Measurements from ENCODE around the gene RUSC1. TPM values are rescaled to one million over a fixed set of nuclear protein-coding genes. Genes with fewer than 3 reads are reported as not detected.

Gene RUSC1
- total RNA-seq, 1 experiment from 2014 or later = 48.4 TPM

GRCh38 chr1:155322953-155323728 lies 2.4 kb downstream of the RUSC1 start:
- TF ChIP-seq CTCF (IDR thresholded peaks at IDR 0.05; ENCODE audit: unreplicated experiment) = peak; percentile 98
- CTCF ChIA-PET = interaction anchor here (0.6 to 3.4 kb wide), 19 partner anchors 15 to 680 kb away, joined by 3 to 44 read pairs (median 6); partner anchors contain the start of genes CLK2, FDPS, HCN3 and KRTCAP2
- intact Hi-C loops (cut with micrococcal nuclease; ENCODE audit: unreplicated experiment) = loop anchor here (1.0 to 2.0 kb wide), 2 partner anchors 15 to 44 kb away; partner anchors contain the start of gene FDPS
- H3K4me1 Mint-ChIP-seq (ENCODE audit: low read depth, unreplicated experiment) = peaks cover 46% of the 10 kb centered on the region
- H3K27me3 Mint-ChIP-seq (ENCODE audit: unreplicated experiment) = no peaks in the 10 kb centered on the region
- H3K27ac Mint-ChIP-seq (ENCODE audit: unreplicated experiment) = peak overlapping the region; percentile 60
- peak overlapping the region; percentile 90 for H3K4me3 Mint-ChIP-seq (ENCODE audit: low read depth, unreplicated experiment)
- no TSS peak for BruUV-seq (replicated peaks)
- peak; percentile 97 for DNase-seq
- H3K36me3 Mint-ChIP-seq (ENCODE audit: insufficient read depth, unreplicated experiment) = peaks cover 93% of the 10 kb centered on the region
- H3K9me3 Mint-ChIP-seq (ENCODE audit: low read depth, unreplicated experiment) = no peaks in the 10 kb centered on the region

- Mint-ChIP-seq H3K4me1 (ENCODE audit: low read depth, unreplicated experiment) (peaks cover 44% of the 10 kb centered on the region), H3K4me3 (ENCODE audit: low read depth, unreplicated experiment) (peak overlapping the region; percentile 90), H3K36me3 (ENCODE audit: insufficient read depth, unreplicated experiment) (peaks cover 93% of the 10 kb centered on the region), H3K9me3 (ENCODE audit: low read depth, unreplicated experiment) (no peaks in the 10 kb centered on the region), H3K27ac (ENCODE audit: unreplicated experiment) (peak overlapping the region; percentile 60), H3K27me3 (ENCODE audit: unreplicated experiment) (no peaks in the 10 kb centered on the region)
- TF ChIP-seq CTCF (IDR thresholded peaks at IDR 0.05; ENCODE audit: unreplicated experiment) = no peak
- no TSS peak for BruUV-seq (replicated peaks)
- intact Hi-C loops (cut with micrococcal nuclease; ENCODE audit: unreplicated experiment) = loop anchor here (1.0 to 2.0 kb wide), 3 partner anchors 15 to 73 kb away; partner anchors contain the start of gene FDPS
- DNase-seq = peak; percentile 95
- CTCF ChIA-PET = interaction anchor here (0.6 to 3.4 kb wide), 21 partner anchors 15 to 680 kb away, joined by 3 to 44 read pairs (median 6); partner anchors contain the start of genes CLK2, FDPS, HCN3 and KRTCAP2
These were observed 3.0 kb downstream of the RUSC1 start for GRCh38 chr1:155323729-155324036.

GRCh38 chr1:155324037-155324716 lies 3.5 kb downstream of the RUSC1 start:
- H3K9me3 Mint-ChIP-seq (ENCODE audit: low read depth, unreplicated experiment) = no peaks in the 10 kb centered on the region
- no peaks in the 10 kb centered on the region for H3K27me3 Mint-ChIP-seq (ENCODE audit: unreplicated experiment)
- DNase-seq = peak; percentile 98
- H3K27ac Mint-ChIP-seq (ENCODE audit: unreplicated experiment) = peak overlapping the region; percentile 60
- H3K4me1 Mint-ChIP-seq (ENCODE audit: low read depth, unreplicated experiment) = peaks cover 40% of the 10 kb centered on the region
- peak overlapping the region; percentile 90 for H3K4me3 Mint-ChIP-seq (ENCODE audit: low read depth, unreplicated experiment)
- H3K36me3 Mint-ChIP-seq (ENCODE audit: insufficient read depth, unreplicated experiment) = peaks cover 92% of the 10 kb centered on the region
- no peak for TF ChIP-seq CTCF (IDR thresholded peaks at IDR 0.05; ENCODE audit: unreplicated experiment)
- CTCF ChIA-PET = interaction anchor here (0.6 to 3.4 kb wide), 20 partner anchors 12 to 679 kb away, joined by 3 to 44 read pairs (median 6); partner anchors contain the start of genes CLK2, FDPS, HCN3 and KRTCAP2
- intact Hi-C loops (cut with micrococcal nuclease; ENCODE audit: unreplicated experiment) = loop anchor here (2.0 kb wide), 1 partner anchor 73 kb away; no protein-coding TSS in a partner anchor
- no TSS peak for BruUV-seq (replicated peaks)

GRCh38 chr1:155324717-155325602 lies 4.3 kb downstream of the RUSC1 start:
- H3K36me3 Mint-ChIP-seq (ENCODE audit: insufficient read depth, unreplicated experiment) = peaks cover 90% of the 10 kb centered on the region
- peak overlapping the region; percentile 90 for H3K4me3 Mint-ChIP-seq (ENCODE audit: low read depth, unreplicated experiment)
- peaks cover 33% of the 10 kb centered on the region for H3K4me1 Mint-ChIP-seq (ENCODE audit: low read depth, unreplicated experiment)
- no peaks in the 10 kb centered on the region for H3K9me3 Mint-ChIP-seq (ENCODE audit: low read depth, unreplicated experiment)
- peak; percentile 73 for TF ChIP-seq CTCF (IDR thresholded peaks at IDR 0.05; ENCODE audit: unreplicated experiment)
- peak overlapping the region; percentile 60 for H3K27ac Mint-ChIP-seq (ENCODE audit: unreplicated experiment)
- CTCF ChIA-PET = interaction anchor here (1.0 to 3.4 kb wide), 5 partner anchors 13 to 179 kb away, joined by 3 to 19 read pairs (median 4); partner anchors contain the start of gene FDPS
- H3K27me3 Mint-ChIP-seq (ENCODE audit: unreplicated experiment) = no peaks in the 10 kb centered on the region
- DNase-seq = peak; percentile 81
- intact Hi-C loops (cut with micrococcal nuclease; ENCODE audit: unreplicated experiment) = loop anchor here (2.0 kb wide), 1 partner anchor 74 kb away; no protein-coding TSS in a partner anchor
- TSS peak; percentile 16 for BruUV-seq (replicated peaks)

All from Calu3 (cell line).